Suprapubic skin (tissue), 4 donors: ENCODE measurements around the gene ISL1. TPM values are rescaled to one million over a fixed set of nuclear protein-coding genes. Genes with fewer than 3 reads are reported as not detected.

Source experiments
- DNase-seq, 2 donors: peaks; one replicate each; pipeline ENCODE4 v3.0.0-alpha.2; 2019; ENCODE audit warnings: low spot score in 2 of 2
- H3K27ac ChIP-seq: fragments of 200-600 bp; sonication (generic); one replicate; pipeline ENCODE4 v1.5.1; 2019
- H3K27me3 ChIP-seq: fragments of 200-600 bp; sonication (generic); one replicate; pipeline ENCODE4 v1.5.1; 2019
- H3K36me3 ChIP-seq: fragments of 200-600 bp; sonication (generic); one replicate; pipeline ENCODE4 v1.5.1; 2019
- H3K4me1 ChIP-seq: fragments of 200-600 bp; sonication (generic); one replicate; pipeline ENCODE4 v1.5.1; 2019
- H3K4me3 ChIP-seq: fragments of 200-600 bp; sonication (generic); one replicate; pipeline ENCODE4 v1.5.1; 2019; ENCODE audit warnings: mild to moderate bottlenecking
- H3K9me3 ChIP-seq: fragments of 200-600 bp; sonication (generic); one replicate; pipeline ENCODE4 v1.5.1; 2019
- CTCF ChIP-seq, 2 donors: fragments of 200-600 bp in 1 of 2; fragments of 450-650 bp in 1 of 2; sonication (generic) in 1 of 2; IDR thresholded peaks; one replicate each; pipeline ENCODE4 v1.5.1; 2016 to 2019; ENCODE audit warnings: antibody characterized with exemption in 2 of 2, mild to moderate bottlenecking in 1 of 2, moderate library complexity in 1 of 2
- EP300 ChIP-seq: sonication (generic); formaldehyde crosslinking; IDR thresholded peaks from one replicate; pipeline ENCODE4 v1.6.1; 2017; ENCODE audit warnings: antibody characterized with exemption
- POLR2A ChIP-seq, 2 donors: fragments of 450-650 bp; IDR thresholded peaks; one replicate each; pipeline ENCODE4 v1.6.1; 2017; ENCODE audit warnings: antibody characterized with exemption in 2 of 2, mild to moderate bottlenecking in 2 of 2, moderate library complexity in 2 of 2
- POLR2AphosphoS5 ChIP-seq, 3 donors: sonication (generic); formaldehyde crosslinking; IDR thresholded peaks; one replicate each; pipeline ENCODE4 v1.6.1; 2017; ENCODE audit warnings: antibody characterized with exemption in 3 of 3
- WGBS: methylation state at CpG from one replicate; pipeline ENCODE4 v1.1.5; 2018; 5-methylcytosine and 5-hydroxymethylcytosine counted together
- total RNA-seq, 4 donors: library from RNA; depleted of rRNA; stranded (reverse); fragments of >200 nt; gene quantifications; one replicate each; pipeline ENCODE4 v1.1.0, GENCODE V29; 2016

ISL1 gene
- total RNA-seq, 4 donors from 2014 or later: 1.1 to 3.3 (median 1.6) TPM; not detected in 1

GRCh38 chr5:51382521-51383130 lies 622 bp upstream of the ISL1 start:
- TF ChIP-seq CTCF (IDR thresholded peaks at IDR 0.05) (no peak), EP300 (no peak), POLR2AphosphoS5 (IDR thresholded peaks at IDR 0.05) (no peak), POLR2A (IDR thresholded peaks at IDR 0.05) (no peak)
- Histone ChIP-seq H3K36me3 (no peaks in the 10 kb centered on the region), H3K27me3 (peaks cover 98% of the 10 kb centered on the region), H3K9me3 (no peaks in the 10 kb centered on the region), H3K4me1 (peaks cover 51% of the 10 kb centered on the region), H3K4me3 (peak overlapping the region; percentile 55), H3K27ac (no peak overlapping the region)
- DNase-seq: no peak
- WGBS: 5% methylated on average over 35 of the region's 45 CpGs

- Histone ChIP-seq H3K36me3 (no peaks in the 10 kb centered on the region), H3K27ac (no peak overlapping the region), H3K27me3 (peaks cover 98% of the 10 kb centered on the region), H3K4me3 (no peak overlapping the region), H3K4me1 (peaks cover 46% of the 10 kb centered on the region), H3K9me3 (no peaks in the 10 kb centered on the region)
- no peak for DNase-seq
- TF ChIP-seq EP300 (no peak), CTCF (IDR thresholded peaks at IDR 0.05) (no peak), POLR2AphosphoS5 (IDR thresholded peaks at IDR 0.05) (no peak), POLR2A (IDR thresholded peaks at IDR 0.05) (no peak)
- 16% methylated on average over 12 of the region's 12 CpGs for WGBS
These were observed 1.1 kb downstream of the ISL1 start for GRCh38 chr5:51384281-51384840.

- H3K27me3 ChIP-seq: peaks cover 98% of the 10 kb centered on the region
- H3K27ac ChIP-seq: no peak overlapping the region
- H3K4me1 ChIP-seq: peaks cover 54% of the 10 kb centered on the region
- H3K4me3 ChIP-seq: no peak overlapping the region
- H3K36me3 ChIP-seq: no peaks in the 10 kb centered on the region
- DNase-seq: no peak
- WGBS: 33% methylated on average over 5 of the region's 5 CpGs
- no peak for TF ChIP-seq POLR2A (IDR thresholded peaks at IDR 0.05)
- H3K9me3 ChIP-seq: no peaks in the 10 kb centered on the region
These were observed 2.0 kb downstream of the ISL1 start for GRCh38 chr5:51385216-51385615.

GRCh38 chr5:51386916-51387883 lies 4.0 kb downstream of the ISL1 start:
- Histone ChIP-seq H3K27me3 (peaks cover 96% of the 10 kb centered on the region), H3K27ac (no peak overlapping the region), H3K36me3 (no peaks in the 10 kb centered on the region), H3K9me3 (no peaks in the 10 kb centered on the region), H3K4me3 (peak overlapping the region; percentile 20), H3K4me1 (peaks cover 48% of the 10 kb centered on the region)
- WGBS: 29% methylated on average over 26 of the region's 38 CpGs
- no peak for DNase-seq
- no peak for TF ChIP-seq CTCF (IDR thresholded peaks at IDR 0.05)
- no peak for TF ChIP-seq POLR2A (IDR thresholded peaks at IDR 0.05)
- TF ChIP-seq EP300: no peak
- TF ChIP-seq POLR2AphosphoS5 (IDR thresholded peaks at IDR 0.05): no peak

GRCh38 chr5:51387884-51388275 lies 4.6 kb downstream of the ISL1 start:
- peaks cover 96% of the 10 kb centered on the region for H3K27me3 ChIP-seq
- no peak for DNase-seq
- peaks cover 41% of the 10 kb centered on the region for H3K4me1 ChIP-seq
- WGBS: 15% methylated on average over 10 of the region's 10 CpGs
- peak overlapping the region; percentile 20 for H3K4me3 ChIP-seq
- no peaks in the 10 kb centered on the region for H3K9me3 ChIP-seq
- no peaks in the 10 kb centered on the region for H3K36me3 ChIP-seq
- H3K27ac ChIP-seq: no peak overlapping the region
- TF ChIP-seq POLR2AphosphoS5 (IDR thresholded peaks at IDR 0.05) (no peak), EP300 (no peak), POLR2A (IDR thresholded peaks at IDR 0.05) (no peak), CTCF (IDR thresholded peaks at IDR 0.05) (no peak)
